K562 (cell line): Measurements from ENCODE around the gene RSPH9. TPM values are rescaled to one million over a fixed set of nuclear protein-coding genes. Genes with fewer than 3 reads are reported as not detected.

Experiments used
- ATF7 ChIP-seq: fragments of 450-650 bp; IDR thresholded peaks from 2 replicates; pipeline ENCODE4 v1.7.1; 2014; ENCODE audit warnings: mild to moderate bottlenecking, moderate library complexity
- BDP1 ChIP-seq: IDR thresholded peaks from 3 replicates; pipeline ENCODE4 v1.6.1; 2011; ENCODE audit not compliant: insufficient read length, insufficient read depth
- EGR1 ChIP-seq: fragments of 450-650 bp; conservative IDR thresholded peaks from 2 replicates; pipeline ENCODE4 v1.6.1; 2017; ENCODE audit warnings: mild to moderate bottlenecking
- EP300 ChIP-seq: IDR thresholded peaks from 2 replicates; pipeline ENCODE4 v1.6.1; 2012; ENCODE audit warnings: low read length, improper control_type of control experiment
- KDM4B ChIP-seq, 2 experiments: fragments of 450-650 bp in 1 of 2; sonication (generic) in 1 of 2; IDR thresholded peaks; 2 replicates each; pipeline ENCODE4 v1.6.1; 2016 to 2017; ENCODE audit warnings: borderline replicate concordance in 2 of 2, antibody characterized with exemption in 1 of 2, low read depth in 1 of 2, mild to moderate bottlenecking in 1 of 2
- NFE2L1 ChIP-seq: fragments of 450-650 bp; IDR thresholded peaks from 2 replicates; pipeline ENCODE4 v1.6.1; 2016; ENCODE audit warnings: missing genetic modification characterization, low read depth, mild to moderate bottlenecking, missing compliant biosample characterization, moderate library complexity, borderline replicate concordance
- PURB ChIP-seq: sonication (generic); formaldehyde crosslinking; IDR thresholded peaks from 2 replicates; pipeline ENCODE4 v1.9.0; 2021; ENCODE audit warnings: low read depth, mild to moderate bottlenecking, missing genetic modification reagents
- SLC30A9 ChIP-seq: fragments of 250-450 bp; sonication (Bioruptor Pico); IDR thresholded peaks from 2 replicates; pipeline ENCODE4 v1.8.0; 2022; ENCODE audit warnings: mild to moderate bottlenecking, moderate library complexity
- STAT5B ChIP-seq: fragments of 250-450 bp; sonication (Bioruptor Pico); IDR thresholded peaks from 2 replicates; pipeline ENCODE4 v1.8.0; 2021; ENCODE audit warnings: mild to moderate bottlenecking, inconsistent platforms
- TGIF2 ChIP-seq: sonication (generic); formaldehyde crosslinking; IDR thresholded peaks from 2 replicates; pipeline ENCODE4 v1.8.1; 2022; ENCODE audit warnings: mild to moderate bottlenecking, missing genetic modification reagents, moderate library complexity
- U2AF2 ChIP-seq: fragments of 200-400 bp; formaldehyde crosslinking; optimal IDR thresholded peaks from 2 replicates; pipeline ENCODE3; 2017; ENCODE audit warnings: low read depth, mild to moderate bottlenecking, low read length
- ZC3H8 ChIP-seq: fragments of 450-650 bp; IDR thresholded peaks from 2 replicates; pipeline ENCODE4 v1.6.1; 2017
- ZNF12 ChIP-seq: sonication (generic); formaldehyde crosslinking; IDR thresholded peaks from 2 replicates; pipeline ENCODE4 v1.4.0; 2020; ENCODE audit warnings: mild to moderate bottlenecking, missing genetic modification reagents
- polyA plus RNA-seq, 8 experiments: library from polyadenylated mRNA; depleted of rRNA in 4 of 8; stranded (reverse) in 5 of 8; unstranded in 3 of 8; fragments of >200 nt; fragmentation: Nextera tagmentation in 2 of 8; fragmentation: Illumina TruSeq in 1 of 8; extraction: Ambion mirVana in 2 of 8; extraction: Trizol in 1 of 8; gene quantifications; 2 replicates each; pipeline versions ENCODE4 v1.2.1 to v1.2.3, GENCODE V29; 2011 to 2014; ENCODE audit warnings: inconsistent platforms in 1 of 8, missing spikeins in 1 of 8
- total RNA-seq, 7 experiments: library from RNA; depleted of rRNA in 6 of 7; stranded (reverse); fragments of >200 nt in 6 of 7; fragmentation: Illumina TruSeq in 2 of 7; extraction: Trizol in 2 of 7; gene quantifications; 2 replicates each; pipeline versions ENCODE4 v1.2.1 to v1.2.3, GENCODE V29; 2011 to 2021; ENCODE audit warnings: low replicate concordance in 1 of 7
- TF ChIP-seq, protein P1 (sequence below): fragments of 450-650 bp; IDR thresholded peaks from 2 replicates; pipeline ENCODE4 v1.6.1; 2016; ENCODE audit warnings: antibody characterized with exemption
- TF ChIP-seq, protein P2 (sequence below): sonication (generic); formaldehyde crosslinking; IDR thresholded peaks from 2 replicates; pipeline ENCODE4 v1.8.0; 2022; ENCODE audit warnings: mild to moderate bottlenecking, missing genetic modification reagents
- TF ChIP-seq, protein P3 (sequence below): fragments of 250-450 bp; sonication (Bioruptor Pico); IDR thresholded peaks from 2 replicates; pipeline ENCODE4 v1.4.0; 2020; ENCODE audit warnings: borderline replicate concordance
- TF ChIP-seq, protein P4 (sequence below): fragments of 450-650 bp; IDR thresholded peaks from 2 replicates; pipeline ENCODE4 v1.7.1; 2018; ENCODE audit warnings: mild to moderate bottlenecking, low read depth; ENCODE audit not compliant: partially characterized antibody
- TF ChIP-seq, protein P5 (sequence below), 2 experiments: IDR thresholded peaks; 2 replicates each; pipeline ENCODE4 v1.6.1; 2012; ENCODE audit warnings: improper control_type of control experiment in 2 of 2, low read depth in 2 of 2, low read length in 2 of 2, borderline replicate concordance in 1 of 2

The RSPH9 gene
- total and polyA plus RNA-seq, 9 of the 15 experiments (the other 6 are each of a cell fraction or from before 2014, with no cell fraction given): 0.05 to 0.60 (median 0.39) TPM; not detected in 6

DNA sequence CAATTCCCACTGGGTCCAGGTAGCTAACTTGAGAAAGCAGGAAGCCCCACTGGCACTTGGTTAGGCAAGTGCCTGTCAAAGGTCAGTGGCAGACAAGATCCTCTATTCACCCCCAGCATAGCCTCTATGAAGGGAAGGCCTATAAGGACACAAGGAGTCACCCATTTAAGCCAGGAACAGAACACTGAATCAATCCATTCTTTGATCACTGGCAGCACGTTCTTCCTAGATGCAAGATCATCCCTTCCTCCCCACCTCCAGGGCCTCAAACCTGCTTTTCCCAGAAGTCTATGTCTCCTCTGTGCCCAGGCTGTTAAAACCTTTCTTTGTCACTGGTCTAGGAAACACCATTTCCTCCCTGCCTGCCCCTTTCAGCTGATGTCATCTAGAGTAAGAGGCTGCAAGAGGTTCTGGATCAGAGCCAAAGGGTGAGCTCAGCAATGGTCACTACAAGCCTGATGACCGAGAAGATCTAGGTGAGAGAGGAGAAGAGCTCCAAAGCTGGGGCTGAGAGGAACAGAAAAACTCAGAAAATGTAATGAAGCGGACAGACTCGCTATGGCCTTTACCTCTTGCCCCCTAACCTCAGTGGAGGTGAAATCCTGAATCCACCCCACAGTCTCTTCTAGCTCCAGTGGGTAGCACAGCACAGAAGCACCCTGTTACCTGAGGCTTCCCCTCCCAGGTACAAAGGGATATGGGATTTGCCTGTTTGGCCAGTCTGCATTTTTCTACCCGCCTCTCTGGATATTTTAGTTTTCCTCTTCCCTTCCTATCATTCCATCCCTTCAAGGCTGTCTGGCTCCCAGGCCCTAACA lies 17.6 kb upstream of the RSPH9 start (continued):
- peak; percentile 97 for TF ChIP-seq EP300
- TF ChIP-seq, protein P1, sequence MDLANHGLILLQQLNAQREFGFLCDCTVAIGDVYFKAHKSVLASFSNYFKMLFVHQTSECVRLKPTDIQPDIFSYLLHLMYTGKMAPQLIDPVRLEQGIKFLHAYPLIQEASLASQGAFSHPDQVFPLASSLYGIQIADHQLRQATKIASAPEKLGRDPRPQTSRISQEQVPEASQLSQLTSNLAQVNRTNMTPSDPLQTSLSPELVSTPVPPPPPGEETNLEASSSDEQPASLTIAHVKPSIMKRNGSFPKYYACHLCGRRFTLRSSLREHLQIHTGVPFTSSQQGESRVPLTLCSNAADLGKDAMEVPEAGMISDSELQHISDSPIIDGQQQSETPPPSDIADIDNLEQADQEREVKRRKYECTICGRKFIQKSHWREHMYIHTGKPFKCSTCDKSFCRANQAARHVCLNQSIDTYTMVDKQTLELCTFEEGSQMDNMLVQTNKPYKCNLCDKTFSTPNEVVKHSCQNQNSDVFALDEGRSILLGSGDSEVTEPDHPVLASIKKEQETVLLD: no peak
- TF ChIP-seq BDP1: no peak
- no peak for TF ChIP-seq SLC30A9
- no peak for TF ChIP-seq NFE2L1
- TF ChIP-seq, protein P2, sequence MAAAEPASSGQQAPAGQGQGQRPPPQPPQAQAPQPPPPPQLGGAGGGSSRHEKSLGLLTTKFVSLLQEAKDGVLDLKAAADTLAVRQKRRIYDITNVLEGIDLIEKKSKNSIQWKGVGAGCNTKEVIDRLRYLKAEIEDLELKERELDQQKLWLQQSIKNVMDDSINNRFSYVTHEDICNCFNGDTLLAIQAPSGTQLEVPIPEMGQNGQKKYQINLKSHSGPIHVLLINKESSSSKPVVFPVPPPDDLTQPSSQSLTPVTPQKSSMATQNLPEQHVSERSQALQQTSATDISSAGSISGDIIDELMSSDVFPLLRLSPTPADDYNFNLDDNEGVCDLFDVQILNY (CRISPR knock-in tag): no peak
- TF ChIP-seq, protein P3, sequence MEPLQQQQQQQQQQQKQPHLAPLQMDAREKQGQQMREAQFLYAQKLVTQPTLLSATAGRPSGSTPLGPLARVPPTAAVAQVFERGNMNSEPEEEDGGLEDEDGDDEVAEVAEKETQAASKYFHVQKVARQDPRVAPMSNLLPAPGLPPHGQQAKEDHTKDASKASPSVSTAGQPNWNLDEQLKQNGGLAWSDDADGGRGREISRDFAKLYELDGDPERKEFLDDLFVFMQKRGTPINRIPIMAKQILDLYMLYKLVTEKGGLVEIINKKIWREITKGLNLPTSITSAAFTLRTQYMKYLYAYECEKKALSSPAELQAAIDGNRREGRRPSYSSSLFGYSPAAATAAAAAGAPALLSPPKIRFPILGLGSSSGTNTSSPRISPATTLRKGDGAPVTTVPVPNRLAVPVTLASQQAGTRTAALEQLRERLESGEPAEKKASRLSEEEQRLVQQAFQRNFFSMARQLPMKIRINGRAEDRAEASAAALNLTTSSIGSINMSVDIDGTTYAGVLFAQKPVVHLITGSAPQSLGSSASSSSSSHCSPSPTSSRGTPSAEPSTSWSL (CRISPR knock-in tag): no peak
- 0 out of 2 replicates have a peak, but pooled peaks have one; percentile 26 for TF ChIP-seq ZNF12 (CRISPR knock-in tag)
- 0 out of 2 replicates have a peak, but pooled peaks have one; percentile 54 for TF ChIP-seq ZC3H8
- TF ChIP-seq STAT5B (CRISPR knock-in tag): no peak
- TF ChIP-seq, protein P4, sequence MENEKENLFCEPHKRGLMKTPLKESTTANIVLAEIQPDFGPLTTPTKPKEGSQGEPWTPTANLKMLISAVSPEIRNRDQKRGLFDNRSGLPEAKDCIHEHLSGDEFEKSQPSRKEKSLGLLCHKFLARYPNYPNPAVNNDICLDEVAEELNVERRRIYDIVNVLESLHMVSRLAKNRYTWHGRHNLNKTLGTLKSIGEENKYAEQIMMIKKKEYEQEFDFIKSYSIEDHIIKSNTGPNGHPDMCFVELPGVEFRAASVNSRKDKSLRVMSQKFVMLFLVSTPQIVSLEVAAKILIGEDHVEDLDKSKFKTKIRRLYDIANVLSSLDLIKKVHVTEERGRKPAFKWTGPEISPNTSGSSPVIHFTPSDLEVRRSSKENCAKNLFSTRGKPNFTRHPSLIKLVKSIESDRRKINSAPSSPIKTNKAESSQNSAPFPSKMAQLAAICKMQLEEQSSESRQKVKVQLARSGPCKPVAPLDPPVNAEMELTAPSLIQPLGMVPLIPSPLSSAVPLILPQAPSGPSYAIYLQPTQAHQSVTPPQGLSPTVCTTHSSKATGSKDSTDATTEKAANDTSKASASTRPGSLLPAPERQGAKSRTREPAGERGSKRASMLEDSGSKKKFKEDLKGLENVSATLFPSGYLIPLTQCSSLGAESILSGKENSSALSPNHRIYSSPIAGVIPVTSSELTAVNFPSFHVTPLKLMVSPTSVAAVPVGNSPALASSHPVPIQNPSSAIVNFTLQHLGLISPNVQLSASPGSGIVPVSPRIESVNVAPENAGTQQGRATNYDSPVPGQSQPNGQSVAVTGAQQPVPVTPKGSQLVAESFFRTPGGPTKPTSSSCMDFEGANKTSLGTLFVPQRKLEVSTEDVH: no peak
- TF ChIP-seq KDM4B (IDR thresholded peaks at IDR 0.05; ENCODE audit: borderline replicate concordance in 2 of 2, low read depth in 1 of 2): no peak; a peak in 1 of 4 replicates
- TF ChIP-seq, protein P5, sequence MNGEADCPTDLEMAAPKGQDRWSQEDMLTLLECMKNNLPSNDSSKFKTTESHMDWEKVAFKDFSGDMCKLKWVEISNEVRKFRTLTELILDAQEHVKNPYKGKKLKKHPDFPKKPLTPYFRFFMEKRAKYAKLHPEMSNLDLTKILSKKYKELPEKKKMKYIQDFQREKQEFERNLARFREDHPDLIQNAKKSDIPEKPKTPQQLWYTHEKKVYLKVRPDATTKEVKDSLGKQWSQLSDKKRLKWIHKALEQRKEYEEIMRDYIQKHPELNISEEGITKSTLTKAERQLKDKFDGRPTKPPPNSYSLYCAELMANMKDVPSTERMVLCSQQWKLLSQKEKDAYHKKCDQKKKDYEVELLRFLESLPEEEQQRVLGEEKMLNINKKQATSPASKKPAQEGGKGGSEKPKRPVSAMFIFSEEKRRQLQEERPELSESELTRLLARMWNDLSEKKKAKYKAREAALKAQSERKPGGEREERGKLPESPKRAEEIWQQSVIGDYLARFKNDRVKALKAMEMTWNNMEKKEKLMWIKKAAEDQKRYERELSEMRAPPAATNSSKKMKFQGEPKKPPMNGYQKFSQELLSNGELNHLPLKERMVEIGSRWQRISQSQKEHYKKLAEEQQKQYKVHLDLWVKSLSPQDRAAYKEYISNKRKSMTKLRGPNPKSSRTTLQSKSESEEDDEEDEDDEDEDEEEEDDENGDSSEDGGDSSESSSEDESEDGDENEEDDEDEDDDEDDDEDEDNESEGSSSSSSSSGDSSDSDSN (IDR thresholded peaks at IDR 0.05; ENCODE audit: borderline replicate concordance in 1 of 2, low read depth in 2 of 2, low read length in 2 of 2): no peak
- peak; percentile 99 for TF ChIP-seq ATF7
- no peak for TF ChIP-seq EGR1
- TF ChIP-seq TGIF2 (CRISPR knock-in tag): no peak
- TF ChIP-seq U2AF2: no peak
- no peak for TF ChIP-seq PURB (CRISPR knock-in tag)
